Thyroid gland (tissue), 4 donors: ENCODE results near the gene IL31. TPM values are rescaled to one million over a fixed set of nuclear protein-coding genes. Genes with fewer than 3 reads are reported as not detected.
"Not testable (repeated sequence)": the region's sequence is repeated elsewhere in the genome, so short reads cannot be mapped to it uniquely, and the experiment has no call there.

Source experiments
- DNase-seq, 2 donors: peaks; one replicate each; pipeline ENCODE4 v3.0.0-alpha.2; 2019
- H3K27ac ChIP-seq, 3 donors: fragments of 200-600 bp; sonication (generic); 1 replicate in 2 of 3; 2 replicates in 1 of 3; pipeline ENCODE4 v1.5.1; 2016 to 2019; ENCODE audit warnings: mild to moderate bottlenecking in 1 of 3, moderate library complexity in 1 of 3
- H3K27me3 ChIP-seq: fragments of 200-600 bp; sonication (generic); one replicate; pipeline ENCODE4 v1.5.1; 2019
- H3K36me3 ChIP-seq, 2 donors: fragments of 200-600 bp; sonication (generic); one replicate each; pipeline ENCODE4 v1.5.1; 2016 to 2019
- H3K4me1 ChIP-seq, 2 donors: fragments of 200-600 bp; sonication (generic); one replicate each; pipeline ENCODE4 v1.5.1; 2017 to 2019
- H3K4me3 ChIP-seq, 3 donors: fragments of 200-600 bp; sonication (generic); replicated peaks in 1 of 3; 1 replicate in 2 of 3; 2 replicates in 1 of 3; pipeline ENCODE4 v1.5.1; 2016; ENCODE audit warnings: mild to moderate bottlenecking in 1 of 3
- H3K9me3 ChIP-seq: fragments of 200-600 bp; sonication (generic); one replicate; pipeline ENCODE4 v1.5.1; 2017
- CTCF ChIP-seq, 6 experiments: fragments of 200-600 bp in 3 of 6; fragments of 450-650 bp in 3 of 6; sonication (generic) in 3 of 6; IDR thresholded peaks; one replicate each; pipeline ENCODE4 v1.5.1; 2016 to 2019; ENCODE audit warnings: antibody characterized with exemption in 6 of 6, mild to moderate bottlenecking in 2 of 6, inconsistent platforms in 1 of 6, moderate library complexity in 1 of 6
- POLR2A ChIP-seq, 2 donors: fragments of 450-650 bp; IDR thresholded peaks; one replicate each; pipeline ENCODE4 v1.6.1; 2017; ENCODE audit warnings: antibody characterized with exemption in 2 of 2, mild to moderate bottlenecking in 2 of 2, moderate library complexity in 1 of 2
- WGBS, 2 donors: methylation state at CpG; one replicate each; pipeline ENCODE4 v1.1.5; 2017; 5-methylcytosine and 5-hydroxymethylcytosine counted together
- intact Hi-C: fragments of 100-400 bp; cut with DNase I; formaldehyde crosslinking; loops from one replicate; pipeline ENCODE4 v1.15.1; 2023
- total RNA-seq, 4 donors: library from RNA; depleted of rRNA; stranded (reverse); fragments of >200 nt; gene quantifications; one replicate each; pipeline ENCODE4 v1.2.3, GENCODE V29; 2016

Gene IL31
- total RNA-seq, 4 donors from 2014 or later, result not detected

DNA sequence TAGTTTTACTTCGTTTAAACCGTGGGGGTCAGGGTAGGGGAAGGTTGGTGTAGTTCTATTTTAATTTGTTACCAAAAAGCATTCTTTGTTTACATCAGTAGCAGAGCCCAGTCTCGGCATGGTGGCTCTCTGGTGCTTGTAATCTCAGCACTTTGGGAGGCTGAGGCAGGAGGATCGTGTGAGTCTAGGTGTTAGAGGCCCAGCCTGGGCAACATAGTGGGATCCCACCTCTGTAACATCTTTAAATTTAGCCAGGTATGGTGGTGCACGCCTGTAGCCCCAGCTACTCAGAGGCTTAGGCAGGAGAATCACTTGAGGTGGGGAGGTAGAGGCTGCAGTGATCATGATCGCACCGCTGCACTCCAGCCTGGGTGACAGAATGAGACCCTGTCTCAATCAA is 11.1 kb upstream of the IL31 start:
- DNase-seq, result no peak
- intact Hi-C loops, result no loop called here
- Histone ChIP-seq H3K27me3 (no peaks in the 10 kb centered on the region), H3K4me3 (no peak overlapping the region), H3K4me1 (peaks cover 4 to 6% of the 10 kb centered on the region in 2 donors), H3K27ac (no peak overlapping the region), H3K36me3 (no peaks in the 10 kb centered on the region), H3K9me3 (no peaks in the 10 kb centered on the region)
- 92 to 93% methylated on average over 7 of the region's 7 CpGs for WGBS, 2 donors
- no peak for TF ChIP-seq CTCF (IDR thresholded peaks at IDR 0.05)
- no peak for TF ChIP-seq POLR2A (IDR thresholded peaks at IDR 0.05)

- whole genome bisulfite sequencing, 2 donors, result 77 to 83% methylated on average over 15 to 18 of the region's 18 CpGs
- intact Hi-C loops, result no loop called here
- peaks cover 4 to 6% of the 10 kb centered on the region in 2 donors for H3K4me1 ChIP-seq
- no peaks in the 10 kb centered on the region for H3K36me3 ChIP-seq
- no peak overlapping the region for H3K27ac ChIP-seq
- no peaks in the 10 kb centered on the region for H3K27me3 ChIP-seq
- H3K9me3 ChIP-seq, result no peaks in the 10 kb centered on the region
- TF ChIP-seq POLR2A (IDR thresholded peaks at IDR 0.05), result no peak
- no peak for TF ChIP-seq CTCF (IDR thresholded peaks at IDR 0.05)
- H3K4me3 ChIP-seq, result no peak overlapping the region
- DNase-seq, result no peak
These were observed 10.5 kb upstream of the IL31 start for GRCh38 chr12:122184517-122184916.

GRCh38 chr12:122183588-122183940 is 9.5 kb upstream of the IL31 start:
- Histone ChIP-seq H3K9me3 (no peaks in the 10 kb centered on the region), H3K27ac (no peak overlapping the region), H3K4me3 (peak overlapping the region in 1 of 3 donors; percentile 55), H3K4me1 (peaks cover 4 to 6% of the 10 kb centered on the region in 2 donors), H3K36me3 (no peaks in the 10 kb centered on the region), H3K27me3 (no peaks in the 10 kb centered on the region)
- intact Hi-C loops, result no loop called here
- no peak for TF ChIP-seq CTCF (IDR thresholded peaks at IDR 0.05)
- TF ChIP-seq POLR2A (IDR thresholded peaks at IDR 0.05), result no peak
- 74 to 76% methylated on average over 8 to 10 of the region's 10 CpGs for WGBS, 2 donors
- no peak for DNase-seq

- intact Hi-C loops, result no loop called here
- Histone ChIP-seq H3K4me1 (peaks cover 4 to 6% of the 10 kb centered on the region in 2 donors), H3K27me3 (no peaks in the 10 kb centered on the region), H3K36me3 (no peaks in the 10 kb centered on the region), H3K27ac (peak within 1 kb of the TSS in 1 of 3 donors; percentile 3), H3K9me3 (no peaks in the 10 kb centered on the region), H3K4me3 (peak within 1 kb of the TSS in 2 of 3 donors; percentile 24 to 55)
- 4 to 11% methylated on average over 20 to 26 of the region's 63 CpGs for WGBS, 2 donors
- peak; percentile 67 to 70 for DNase-seq
- TF ChIP-seq POLR2A (IDR thresholded peaks at IDR 0.05) (no peak), CTCF (IDR thresholded peaks at IDR 0.05) (no peak)
These were observed 9.0 kb upstream of the IL31 start, which contains the start of gene LRRC43 for GRCh38 chr12:122182887-122183587. TSS of gene LRRC43 (plus strand) at chr12:122183123. CDS start at chr12:122183145, 22 bp downstream.

GRCh38 chr12:122176473-122176872 is 2.5 kb upstream of the IL31 start:
- H3K9me3 ChIP-seq, H3K27ac ChIP-seq, intact Hi-C loops, DNase-seq, H3K4me1 ChIP-seq, H3K36me3 ChIP-seq, H3K27me3 ChIP-seq, H3K4me3 ChIP-seq: not testable (repeated sequence)
- 89 to 96% methylated on average over 4 of the region's 4 CpGs for WGBS, 2 donors
